ENCODE measurements around the gene PHLPP1. TPM values are rescaled to one million over a fixed set of nuclear protein-coding genes. Genes with fewer than 3 reads are reported as not detected.
A peak's percentile ranks its signal among the peaks of the same experiment; 100 is the strongest.

Gene PHLPP1
- total RNA-seq, 1 experiment from 2014 or later = 14.1 TPM

- H3K4me3 ChIP-seq (ENCODE audit: low read length) = no peak overlapping the region
- no peak overlapping the region for H3K9ac ChIP-seq (ENCODE audit: low read length)
- H3F3A ChIP-seq (ENCODE audit: low read length, unreplicated experiment) = no peaks in the 10 kb centered on the region
- H3K9me2 ChIP-seq (replicated peaks; ENCODE audit: low read length) = no peaks in the 10 kb centered on the region
- H4K20me1 ChIP-seq (ENCODE audit: low read length) = no peaks in the 10 kb centered on the region
- peaks cover 33% of the 10 kb centered on the region for H3K4me1 ChIP-seq (ENCODE audit: insufficient read depth, low read length)
- intact Hi-C loops (cut with micrococcal nuclease) = loop anchor here (5.0 to 10.0 kb wide), 2 partner anchors 68 to 365 kb away; no protein-coding TSS in a partner anchor
- peaks cover 6% of the 10 kb centered on the region for H3K36me3 ChIP-seq (ENCODE audit: low read depth, low read length)
- H3K27me3 ChIP-seq (ENCODE audit: low read length) = no peaks in the 10 kb centered on the region
- TF ChIP-seq EZH2 (IDR thresholded peaks at IDR 0.05; ENCODE audit: low read length, unreplicated experiment) (no peak), CTCF (conservative IDR thresholded peaks at IDR 0.05; ENCODE audit: low read depth, low read length) (no peak), EZH2phosphoT487 (IDR thresholded peaks at IDR 0.05; ENCODE audit: borderline replicate concordance, low read length) (no peak)
- no peak overlapping the region for H2AFZ ChIP-seq (ENCODE audit: low read length)
- H3K79me2 ChIP-seq (ENCODE audit: low read length) = no peaks in the 10 kb centered on the region
- POLR2A ChIA-PET (ENCODE audit: unreplicated experiment) = no interaction called here
- ATAC-seq (no peak), DNase-seq (no peak)
- H3K27ac ChIP-seq (ENCODE audit: low read length) = no peak overlapping the region
- CTCF ChIA-PET = no interaction called here
- BruUV-seq (replicated peaks) = no TSS peak
- no peak overlapping the region for H3K4me2 ChIP-seq (ENCODE audit: low read length)
- no peaks in the 10 kb centered on the region for H3K9me3 ChIP-seq (ENCODE audit: low read length)
These were observed 234.9 kb downstream of the PHLPP1 start for GRCh38 chr18:62950246-62950645.

GRCh38 chr18:62952807-62953206 lies 237.5 kb downstream of the PHLPP1 start:
- TF ChIP-seq EZH2 (IDR thresholded peaks at IDR 0.05; ENCODE audit: low read length, unreplicated experiment) (no peak), CTCF (conservative IDR thresholded peaks at IDR 0.05; ENCODE audit: low read depth, low read length) (no peak), EZH2phosphoT487 (IDR thresholded peaks at IDR 0.05; ENCODE audit: borderline replicate concordance, low read length) (no peak)
- intact Hi-C loops (cut with micrococcal nuclease) = loop anchor here (5.0 to 10.0 kb wide), 2 partner anchors 71 to 368 kb away; no protein-coding TSS in a partner anchor
- peak overlapping the region; percentile 73 for H3K27ac ChIP-seq (ENCODE audit: low read length)
- no peaks in the 10 kb centered on the region for H3K27me3 ChIP-seq (ENCODE audit: low read length)
- H3F3A ChIP-seq (ENCODE audit: low read length, unreplicated experiment) = no peaks in the 10 kb centered on the region
- no peaks in the 10 kb centered on the region for H3K79me2 ChIP-seq (ENCODE audit: low read length)
- H3K36me3 ChIP-seq (ENCODE audit: low read depth, low read length) = no peaks in the 10 kb centered on the region
- POLR2A ChIA-PET (ENCODE audit: unreplicated experiment) = no interaction called here
- H3K9ac ChIP-seq (ENCODE audit: low read length) = no peak overlapping the region; the same call in 1 of the 2 replicates
- CTCF ChIA-PET = no interaction called here
- H3K4me2 ChIP-seq (ENCODE audit: low read length) = peak overlapping the region; percentile 60
- no TSS peak for BruUV-seq (replicated peaks)
- peak; percentile 71 for ATAC-seq
- H3K4me3 ChIP-seq (ENCODE audit: low read length) = no peak overlapping the region
- H3K4me1 ChIP-seq (ENCODE audit: insufficient read depth, low read length) = peaks cover 33% of the 10 kb centered on the region
- H3K9me2 ChIP-seq (replicated peaks; ENCODE audit: low read length) = no peaks in the 10 kb centered on the region
- H3K9me3 ChIP-seq (ENCODE audit: low read length) = no peaks in the 10 kb centered on the region
- DNase-seq = peak; percentile 60
- H2AFZ ChIP-seq (ENCODE audit: low read length) = no peak overlapping the region
- no peaks in the 10 kb centered on the region for H4K20me1 ChIP-seq (ENCODE audit: low read length)

- peak overlapping the region; percentile 60 for H3K4me2 ChIP-seq (ENCODE audit: low read length)
- H3K9me3 ChIP-seq (ENCODE audit: low read length) = no peaks in the 10 kb centered on the region
- intact Hi-C loops (cut with micrococcal nuclease) = loop anchor here (2.0 to 10.0 kb wide), 3 partner anchors 23 to 369 kb away; no protein-coding TSS in a partner anchor
- ATAC-seq (no peak; the same call in 1 of the 2 replicates), DNase-seq (no peak)
- no TSS peak for BruUV-seq (replicated peaks)
- H3K9ac ChIP-seq (ENCODE audit: low read length) = 0 out of 2 replicates have a peak overlapping the region, but pooled peaks have one; percentile 17
- no peak overlapping the region for H3K4me3 ChIP-seq (ENCODE audit: low read length)
- H4K20me1 ChIP-seq (ENCODE audit: low read length) = no peaks in the 10 kb centered on the region
- no peaks in the 10 kb centered on the region for H3K79me2 ChIP-seq (ENCODE audit: low read length)
- no peaks in the 10 kb centered on the region for H3K27me3 ChIP-seq (ENCODE audit: low read length)
- peaks cover 33% of the 10 kb centered on the region for H3K4me1 ChIP-seq (ENCODE audit: insufficient read depth, low read length)
- CTCF ChIA-PET = interaction anchor here (0.8 kb wide), 1 partner anchor 239 kb away, joined by 3 read pairs; the partner anchor contains the start of gene PHLPP1
- H3K36me3 ChIP-seq (ENCODE audit: low read depth, low read length) = no peaks in the 10 kb centered on the region; the same call in 1 of the 2 replicates
- no peaks in the 10 kb centered on the region for H3K9me2 ChIP-seq (replicated peaks; ENCODE audit: low read length)
- POLR2A ChIA-PET (ENCODE audit: unreplicated experiment) = no interaction called here
- TF ChIP-seq EZH2phosphoT487 (IDR thresholded peaks at IDR 0.05; ENCODE audit: borderline replicate concordance, low read length) (no peak), CTCF (conservative IDR thresholded peaks at IDR 0.05; ENCODE audit: low read depth, low read length) (no peak), EZH2 (IDR thresholded peaks at IDR 0.05; ENCODE audit: low read length, unreplicated experiment) (no peak)
- peak overlapping the region; percentile 73 for H3K27ac ChIP-seq (ENCODE audit: low read length)
- no peak overlapping the region for H2AFZ ChIP-seq (ENCODE audit: low read length)
- H3F3A ChIP-seq (ENCODE audit: low read length, unreplicated experiment) = no peaks in the 10 kb centered on the region
These were observed 238.3 kb downstream of the PHLPP1 start for GRCh38 chr18:62953663-62954062.

Measured in PC-3 (cell line).